Myocyte (in vitro differentiated cells): ENCODE measurements around the gene RTL1. TPM values are rescaled to one million over a fixed set of nuclear protein-coding genes. Genes with fewer than 3 reads are reported as not detected.

Experiments used
- DNase-seq: peaks from one replicate; pipeline ENCODE4 v3.0.0-alpha.2; 2012; ENCODE audit warnings: low read depth
- total RNA-seq: library from RNA; depleted of rRNA; stranded (reverse); fragments of >200 nt; gene quantifications from 2 replicates; pipeline ENCODE4 v1.2.3, GENCODE V29; 2014

RTL1 gene
- total RNA-seq, 1 donor from 2014 or later = not detected

DNA sequence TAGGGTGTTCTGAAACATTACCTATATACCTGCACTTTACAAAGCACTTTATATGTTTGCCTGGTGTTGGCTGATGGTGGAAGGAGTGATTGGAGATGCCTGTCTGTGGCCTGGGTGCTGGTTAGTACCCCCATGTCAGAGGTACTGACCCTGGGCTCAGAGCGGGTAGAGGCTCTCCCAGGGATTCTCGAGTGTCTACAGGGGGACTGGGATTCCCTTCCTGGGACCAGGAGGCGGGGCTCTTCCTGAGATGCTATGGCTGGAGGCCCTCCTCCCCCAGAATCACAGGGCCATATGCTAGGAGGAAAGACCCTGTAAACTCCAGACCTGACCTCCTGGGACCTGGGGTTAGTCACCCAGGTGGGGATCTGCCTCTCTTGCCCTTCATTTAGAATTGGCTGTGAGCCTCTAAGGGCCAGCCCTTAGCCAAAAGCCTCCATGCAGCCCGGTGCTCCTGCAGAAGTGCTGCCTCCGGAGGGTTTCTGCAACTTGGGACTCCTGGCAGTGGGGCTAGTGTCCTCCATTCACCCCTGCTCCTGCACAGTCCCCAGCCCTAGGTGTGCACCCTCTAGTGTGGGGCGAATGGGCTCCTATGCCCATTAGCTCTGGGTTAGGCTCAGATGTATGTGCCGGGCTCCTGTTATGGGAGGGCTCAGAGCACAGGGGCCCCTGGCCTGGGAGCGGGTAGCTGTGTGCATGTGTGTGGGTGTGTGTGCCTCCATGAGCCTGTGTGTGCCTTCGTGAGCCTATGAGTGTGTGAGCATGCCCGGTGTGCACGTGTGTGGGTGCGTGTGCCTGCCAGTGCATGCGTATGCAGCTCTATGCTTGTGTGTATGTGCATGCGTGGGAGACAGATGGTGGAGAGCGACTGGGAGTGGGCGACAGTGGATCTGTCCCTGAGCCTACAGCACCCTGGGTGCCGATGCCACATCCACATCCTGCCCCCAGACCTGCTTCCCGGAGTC, 36.6 kb downstream of the RTL1 start:
- no peak for DNase-seq

DNA sequence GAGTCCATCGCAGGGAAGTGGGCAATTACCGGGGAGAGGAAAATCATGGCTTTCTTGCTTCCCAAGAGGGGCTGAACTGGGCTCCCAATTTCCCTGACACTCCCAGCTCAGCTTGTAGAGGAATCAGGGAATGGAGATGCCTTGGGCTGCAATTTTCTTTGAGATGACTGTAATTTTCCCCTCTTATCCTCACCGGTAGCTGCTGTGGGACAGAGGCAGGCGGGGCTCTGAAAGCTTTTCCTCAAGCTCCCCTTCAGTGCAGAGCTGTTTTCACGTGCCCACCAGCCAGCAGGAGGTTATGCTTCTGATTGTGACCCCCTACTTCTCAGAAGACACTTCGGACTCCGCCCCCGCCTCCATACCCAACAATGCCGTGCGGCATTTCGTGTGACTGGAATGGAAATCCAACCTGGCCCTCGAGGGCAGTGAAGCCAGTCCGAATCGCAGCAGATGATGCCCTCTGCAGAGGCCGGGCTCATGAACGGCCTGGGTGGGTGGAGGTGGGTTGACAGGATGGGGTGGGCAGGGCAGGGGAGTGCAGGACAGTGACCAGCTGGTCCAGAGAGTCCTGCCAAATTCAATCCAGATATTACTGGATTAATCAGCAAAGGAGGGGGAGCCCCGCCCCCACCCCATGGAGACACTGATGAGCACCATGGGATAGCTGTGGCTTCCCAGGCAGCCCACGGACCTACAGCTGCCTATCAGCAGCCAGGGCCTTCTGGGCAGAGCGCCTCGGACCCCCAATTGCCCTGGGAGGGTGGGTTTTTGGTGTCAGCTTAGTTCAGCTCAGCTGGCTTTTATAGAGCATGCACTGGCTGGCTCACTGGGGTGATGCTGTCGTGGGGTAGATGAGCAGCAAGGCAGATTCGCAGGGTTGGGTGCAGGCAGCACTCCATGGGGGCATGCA, 37.6 kb downstream of the RTL1 start:
- DNase-seq = no peak

DNA sequence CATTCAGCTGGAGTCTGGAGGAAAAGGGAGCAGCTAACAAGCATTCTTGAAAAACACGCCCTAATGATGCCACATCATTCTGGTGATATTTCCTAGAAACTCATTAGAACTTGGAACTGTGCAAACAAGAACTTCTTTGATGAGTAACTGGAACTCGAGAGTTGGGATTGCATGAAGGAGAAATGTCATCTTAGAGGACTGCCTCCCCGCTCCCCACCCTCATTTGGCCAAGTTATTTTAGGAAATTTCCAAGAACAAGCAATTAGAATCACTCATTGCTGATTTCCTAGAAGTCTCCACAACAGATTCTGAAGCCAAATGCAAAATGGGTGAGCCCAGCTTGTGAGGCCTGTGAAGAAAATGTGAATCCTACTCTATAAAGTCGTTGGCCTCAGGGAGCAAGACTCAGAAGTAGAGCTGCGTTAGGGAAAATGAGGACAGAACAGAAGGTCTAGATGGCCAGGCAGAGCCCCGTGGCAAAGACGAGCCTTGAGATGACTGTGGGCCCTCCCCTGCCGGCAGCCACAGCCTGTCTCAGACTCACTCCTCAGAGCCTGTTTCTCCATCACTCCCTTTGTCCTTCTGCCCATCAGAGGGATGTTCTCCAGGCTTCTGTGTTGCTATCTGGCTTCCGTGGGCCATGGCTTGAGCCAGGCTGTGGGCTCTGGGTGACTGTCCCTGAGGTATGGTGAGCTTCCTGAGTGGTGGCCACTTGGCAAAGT, 38.4 kb downstream of the RTL1 start:
- DNase-seq = no peak

DNA sequence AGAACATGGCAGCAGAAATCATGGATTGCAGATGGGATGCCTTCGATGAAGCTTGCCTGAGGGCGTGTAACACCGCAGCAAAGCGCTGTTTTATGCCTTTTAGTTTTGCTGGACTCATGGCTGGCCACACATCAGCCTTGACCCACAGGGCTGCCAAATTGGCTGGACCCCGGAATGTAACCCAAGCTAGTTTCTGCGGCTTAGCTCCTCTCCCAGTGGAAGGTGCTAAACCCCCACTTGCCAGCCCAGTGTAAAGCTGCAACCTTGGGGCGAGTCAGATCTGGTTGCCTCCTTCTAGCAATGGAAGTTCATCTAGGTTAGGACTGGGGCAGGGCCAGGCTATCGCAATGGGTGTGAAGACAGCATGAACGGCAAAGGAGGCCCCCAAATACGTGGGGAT, 39.3 kb downstream of the RTL1 start:
- DNase-seq = no peak

DNA sequence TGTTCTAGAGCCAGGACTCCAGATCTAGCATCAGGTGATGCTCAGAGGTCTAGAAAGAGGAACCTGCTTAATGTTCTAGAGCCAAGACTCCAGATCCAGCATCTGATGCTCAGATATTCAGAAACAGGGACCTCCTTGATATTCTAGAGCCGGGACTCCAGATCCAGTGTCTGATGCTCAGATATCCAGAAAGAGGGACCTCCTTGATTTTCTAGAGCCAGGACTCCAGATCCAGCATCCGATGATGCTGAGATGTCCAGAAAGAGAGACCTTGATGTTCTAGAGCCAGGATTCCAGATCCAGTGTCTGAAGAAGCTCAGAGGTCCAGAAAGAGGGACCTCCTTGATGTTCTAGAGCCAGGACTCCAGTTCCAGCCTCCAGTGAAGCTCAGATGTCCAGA, 40.7 kb downstream of the RTL1 start:
- DNase-seq = no peak

DNA sequence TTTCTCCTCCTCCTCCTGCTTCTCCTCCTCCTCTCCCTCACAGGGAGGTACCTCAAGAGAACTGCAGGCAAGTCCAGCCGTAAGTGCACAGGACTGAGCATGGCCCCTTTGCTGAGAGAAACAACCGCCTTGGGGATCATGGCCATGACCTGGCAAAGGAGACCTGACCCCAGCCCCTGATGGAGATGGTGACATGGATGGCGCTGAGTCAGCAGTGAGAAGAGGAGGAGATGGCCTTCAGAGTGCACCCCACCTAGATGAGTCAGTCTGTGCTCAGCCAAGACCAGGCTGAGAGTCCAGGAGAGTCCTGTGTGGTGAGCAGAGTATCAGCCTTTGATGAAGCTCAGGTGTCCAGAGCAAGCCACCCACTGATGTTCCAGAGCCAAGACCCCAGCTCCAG, 41.2 kb downstream of the RTL1 start:
- DNase-seq = no peak

DNA sequence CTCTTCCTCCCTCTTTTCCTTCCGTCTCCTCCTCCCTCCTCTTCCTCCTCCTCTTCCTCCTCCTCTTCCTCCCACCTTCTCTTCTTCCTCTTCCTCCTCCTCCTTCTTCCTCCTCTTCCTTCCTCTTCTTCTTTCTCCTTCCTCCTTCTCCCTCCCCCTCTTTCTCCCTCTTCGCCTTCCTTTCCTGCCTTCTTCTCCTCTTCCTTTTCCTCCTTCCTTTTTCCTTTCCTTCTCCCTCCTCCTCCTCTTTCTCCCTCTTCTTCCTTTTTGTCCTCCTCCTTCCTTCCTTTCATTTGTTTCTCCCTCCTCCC, 41.6 kb downstream of the RTL1 start:
- DNase-seq = no peak

DNA sequence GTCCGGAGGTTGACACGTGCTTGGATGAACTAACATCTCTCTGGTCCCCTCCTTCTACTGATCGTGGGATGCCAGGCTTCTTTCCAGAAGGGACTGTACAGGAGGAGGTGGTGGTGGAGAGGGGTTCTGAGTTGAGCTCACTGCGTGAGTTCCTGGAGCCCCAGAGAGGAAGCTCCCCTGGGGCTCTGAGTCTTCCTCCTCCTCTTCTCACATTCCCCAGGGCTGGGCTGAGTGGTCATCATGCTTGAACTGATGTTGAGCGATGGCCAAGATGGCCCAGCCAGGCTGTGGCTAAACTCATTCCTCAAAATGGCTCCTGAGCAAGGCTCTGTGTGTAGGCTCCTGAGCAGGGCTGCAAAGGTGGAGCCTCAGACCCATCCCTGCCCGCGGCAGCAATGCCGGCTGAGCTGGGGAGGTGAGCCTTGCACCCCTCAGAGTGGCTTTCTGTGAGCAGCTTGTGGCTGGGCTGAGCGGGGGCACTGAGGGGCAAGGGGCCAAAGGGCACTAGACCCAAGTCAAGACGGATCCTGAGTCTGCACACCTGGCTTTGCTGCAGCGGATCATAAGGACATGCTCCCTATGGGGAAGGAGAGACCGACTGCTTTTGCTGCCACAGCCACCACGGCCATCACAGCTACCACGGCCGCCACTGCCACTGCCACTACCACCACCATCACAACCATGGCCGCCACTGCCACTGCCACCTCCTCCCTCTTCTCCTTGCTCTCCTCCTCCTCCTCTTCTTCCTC, 42.2 kb downstream of the RTL1 start:
- no peak for DNase-seq

DNA sequence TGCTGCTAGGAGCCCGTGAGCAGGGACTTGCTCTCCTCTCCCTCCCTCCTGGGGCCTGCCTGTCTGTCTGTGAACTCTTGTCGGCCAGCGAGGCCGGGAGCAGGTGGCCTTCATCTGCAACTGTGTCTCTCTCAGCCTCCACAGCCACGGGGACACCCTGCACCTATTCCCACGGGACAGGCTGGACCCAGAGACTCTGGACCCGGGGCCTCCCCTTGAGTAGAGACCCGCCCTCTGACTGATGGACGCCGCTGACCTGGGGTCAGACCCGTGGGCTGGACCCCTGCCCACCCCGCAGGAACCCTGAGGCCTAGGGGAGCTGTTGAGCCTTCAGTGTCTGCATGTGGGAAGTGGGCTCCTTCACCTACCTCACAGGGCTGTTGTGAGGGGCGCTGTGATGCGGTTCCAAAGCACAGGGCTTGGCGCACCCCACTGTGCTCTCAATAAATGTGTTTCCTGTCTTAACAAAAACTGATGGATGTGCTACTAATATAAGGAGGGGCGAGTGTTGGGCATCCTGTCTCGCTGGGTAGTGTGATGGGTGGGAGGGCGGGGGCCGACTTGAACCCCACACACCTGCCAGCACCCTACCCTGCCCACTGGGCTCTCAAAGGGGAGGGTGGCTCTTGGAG, 42.9 kb downstream of the RTL1 start:
- DNase-seq = no peak

DNA sequence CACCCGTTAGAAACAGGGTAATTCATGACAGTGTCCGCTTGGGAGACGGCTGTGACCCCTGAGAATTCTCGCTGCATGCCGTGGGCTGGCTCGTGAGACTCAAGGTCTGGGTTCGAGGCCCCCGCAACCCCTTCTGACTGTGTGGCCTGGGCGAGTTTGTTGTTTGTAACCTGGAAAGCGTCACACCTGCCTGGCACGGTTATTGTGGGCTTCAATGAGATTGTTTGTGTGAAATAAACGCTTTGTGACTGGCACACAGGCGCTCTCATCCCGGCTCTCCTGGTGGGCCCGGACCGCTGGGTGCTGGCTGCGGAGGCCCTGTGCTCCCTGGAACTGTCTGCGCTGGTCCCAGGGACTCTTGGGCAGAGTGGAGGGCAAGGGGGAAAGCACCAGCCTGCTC, 43.7 kb downstream of the RTL1 start:
- no peak for DNase-seq

DNA sequence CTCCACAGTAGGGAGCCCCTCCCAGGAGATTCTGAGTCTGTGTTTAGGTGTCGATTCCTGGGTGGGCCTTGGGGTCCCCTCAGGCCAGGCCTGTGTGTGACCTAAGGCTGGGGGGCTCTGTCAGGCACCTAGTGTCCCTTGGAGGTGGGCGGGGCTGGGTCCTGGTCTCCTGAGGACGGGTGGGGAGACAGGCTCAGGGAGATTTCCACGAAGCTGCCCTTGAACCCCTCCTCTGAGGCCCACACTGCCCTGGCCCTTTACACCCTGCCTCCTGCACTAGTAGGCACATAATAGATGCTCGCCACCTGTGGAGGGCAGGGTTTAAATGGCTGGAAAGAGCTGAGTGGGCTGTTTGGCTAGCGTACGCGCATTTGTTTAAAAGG, 44.7 kb downstream of the RTL1 start:
- no peak for DNase-seq

DNA sequence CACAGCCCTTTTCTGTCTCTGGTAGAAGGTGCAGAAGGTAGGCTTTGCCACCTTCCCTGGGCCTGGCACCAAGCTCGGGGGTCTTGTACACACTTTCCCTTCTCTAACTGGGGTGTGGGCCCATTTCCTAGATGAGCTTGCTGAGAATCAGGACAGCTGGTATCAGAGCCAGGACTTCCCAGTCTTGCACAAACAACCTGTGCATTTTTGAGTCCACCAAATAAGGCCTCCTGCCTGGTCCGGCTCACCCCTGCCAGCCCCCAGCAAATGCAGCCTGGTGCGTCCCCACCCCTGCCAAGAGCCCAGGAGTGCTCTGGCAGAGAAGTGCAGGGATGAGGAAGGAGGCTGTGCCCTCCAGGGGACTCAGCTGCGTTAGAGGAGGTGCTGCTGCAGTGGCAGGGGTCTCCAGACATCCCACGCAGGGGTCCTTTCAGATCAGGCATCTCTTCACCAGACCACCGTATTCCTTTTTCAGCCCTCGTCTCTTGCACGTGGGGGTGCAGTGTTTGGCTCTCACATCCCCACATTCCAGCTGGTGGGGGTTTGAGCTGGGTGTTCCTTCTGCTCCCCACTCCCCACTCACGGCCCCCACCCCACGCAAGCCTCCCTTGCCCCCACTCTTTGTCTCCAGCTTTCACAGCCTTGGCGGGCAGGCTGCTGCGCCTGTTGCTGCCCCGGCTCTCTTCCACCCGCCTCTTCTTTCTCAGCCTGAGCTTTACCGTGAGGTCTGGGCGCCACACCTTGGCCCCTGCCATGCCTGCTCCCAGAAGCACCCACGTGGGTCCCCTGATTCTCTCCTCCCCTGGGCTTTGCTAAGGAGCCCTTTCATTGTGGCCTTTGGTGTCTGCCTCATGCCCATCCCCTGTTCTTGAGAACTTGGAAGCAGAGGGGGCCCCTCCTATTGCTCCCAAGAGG, 45.3 kb downstream of the RTL1 start:
- DNase-seq = no peak

DNA sequence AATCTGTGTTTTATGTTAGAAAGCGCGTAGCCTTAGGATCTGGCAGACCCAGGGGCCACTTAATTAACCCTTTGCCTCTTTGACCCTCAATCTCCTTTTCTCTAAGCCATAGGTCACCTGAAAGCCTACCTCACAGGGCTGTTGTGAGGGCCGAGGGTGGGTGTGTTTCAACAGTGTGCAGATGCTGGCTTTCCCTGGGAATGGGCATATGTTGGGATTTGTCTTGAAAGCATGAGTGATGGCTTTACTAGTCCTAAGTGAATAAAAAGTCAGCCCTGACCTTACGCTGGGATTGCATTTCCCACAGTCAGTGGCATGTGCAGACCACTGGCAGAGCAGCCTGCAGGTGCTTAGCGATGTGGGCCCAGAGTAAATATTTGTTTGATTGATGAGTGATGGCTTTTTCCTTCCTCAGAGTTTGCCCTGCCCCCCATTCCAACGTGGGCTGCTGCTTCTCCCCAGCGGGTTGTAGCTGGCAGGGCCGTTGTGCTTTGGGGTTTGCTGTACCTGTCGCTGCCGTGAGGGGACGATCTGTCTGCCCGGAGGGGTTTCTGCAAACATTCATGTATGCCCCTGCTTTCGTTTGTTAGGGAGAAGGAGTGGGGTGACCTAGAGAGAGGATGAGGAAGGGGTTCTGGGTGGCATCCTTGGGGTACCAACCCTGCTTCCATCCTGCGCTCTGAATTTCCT, 46.1 kb downstream of the RTL1 start:
- DNase-seq = no peak

DNA sequence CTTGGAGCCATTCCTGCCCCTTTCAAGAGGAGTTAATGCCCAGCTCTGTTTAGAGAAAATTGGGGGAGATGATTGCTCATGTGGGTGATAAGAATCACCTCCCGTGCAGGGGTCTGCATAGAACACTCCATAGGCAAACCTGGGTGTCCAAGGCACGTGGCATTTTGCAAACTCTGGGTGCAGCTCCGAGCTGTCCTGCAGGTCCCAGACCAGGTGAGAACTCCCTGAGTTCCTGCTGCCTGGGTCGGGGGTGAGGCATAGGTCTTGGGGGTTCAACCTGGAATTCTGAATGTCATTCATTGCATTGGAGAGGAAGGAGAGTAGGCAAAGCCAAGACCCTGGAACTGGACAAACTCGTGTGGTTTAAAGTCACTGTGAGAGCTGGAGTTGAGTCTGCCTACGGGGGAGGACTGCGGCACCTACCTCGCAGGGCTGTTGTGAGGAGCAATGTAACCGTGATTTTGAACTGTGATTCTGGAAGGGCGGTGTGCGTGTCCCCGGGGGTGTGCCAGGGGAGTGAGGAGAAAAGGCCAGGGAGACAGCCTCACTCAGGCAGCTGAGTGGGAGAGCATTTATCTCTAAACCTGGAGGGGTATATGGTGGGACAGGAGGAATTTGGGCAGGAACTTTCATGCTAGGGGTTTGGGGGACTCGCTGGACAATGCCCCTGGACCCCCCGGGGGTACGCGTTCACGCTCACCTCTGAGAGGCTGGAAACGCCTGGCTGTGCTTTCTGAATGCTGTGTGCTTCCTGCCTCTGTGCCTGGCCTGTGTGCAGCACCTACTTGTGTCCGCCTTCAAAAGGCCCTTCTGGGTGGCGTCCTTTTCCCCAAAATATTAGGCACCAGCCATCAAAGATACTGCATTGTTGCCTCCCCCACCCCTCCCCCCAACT, 47.2 kb downstream of the RTL1 start:
- DNase-seq = no peak

DNA sequence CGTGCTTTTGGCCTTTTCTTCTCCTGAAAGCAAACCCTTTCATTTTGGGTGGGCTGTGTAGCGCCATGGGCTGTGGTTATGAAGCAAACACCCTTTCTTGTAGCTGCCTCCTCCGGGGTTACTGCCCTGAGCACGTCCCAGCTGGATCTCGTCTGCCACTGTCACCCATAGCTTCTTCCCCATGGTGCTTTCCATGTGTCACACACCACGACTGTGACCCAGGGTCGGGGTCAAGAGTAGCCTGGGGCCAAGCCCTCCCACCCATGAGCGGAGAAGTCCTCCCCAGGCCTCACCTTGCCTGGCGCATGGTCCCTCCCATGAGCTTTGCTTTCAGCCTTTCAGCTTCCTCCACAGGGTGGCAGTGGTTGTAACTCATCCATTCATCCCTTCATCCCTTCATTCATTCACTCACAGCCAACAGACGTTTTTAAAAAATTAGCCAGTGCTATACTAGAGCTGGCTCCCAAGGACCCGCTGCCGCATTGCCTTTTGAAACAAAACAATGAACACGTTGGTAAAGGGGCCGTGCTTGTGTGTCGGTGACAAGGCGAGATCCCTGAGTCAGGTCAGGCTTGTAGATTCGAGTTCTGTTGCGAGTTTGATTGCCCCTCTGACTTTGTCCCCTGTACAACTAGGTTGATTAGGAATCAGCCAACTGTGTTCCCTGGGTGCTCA, 48.1 kb downstream of the RTL1 start:
- no peak for DNase-seq

DNA sequence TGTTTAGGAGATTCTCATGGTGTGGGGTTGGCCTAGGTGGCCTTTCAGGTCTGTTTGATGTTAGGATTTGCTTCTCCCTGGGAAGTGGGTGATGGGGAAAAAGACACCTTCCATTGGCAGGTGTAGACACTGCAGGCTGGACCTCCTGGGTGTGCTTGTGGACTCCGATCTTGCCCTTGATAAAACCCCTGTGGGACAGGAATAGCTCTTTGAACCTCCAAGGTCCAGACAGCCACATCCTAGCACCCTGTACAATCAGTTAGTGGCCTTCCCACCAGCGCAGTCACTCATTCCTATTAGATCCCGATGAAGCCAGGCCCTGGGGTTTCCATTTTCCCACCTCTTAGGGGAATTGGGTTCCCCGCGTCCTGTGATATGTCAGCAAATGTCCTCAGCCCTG, 49.1 kb downstream of the RTL1 start:
- no peak for DNase-seq

DNA sequence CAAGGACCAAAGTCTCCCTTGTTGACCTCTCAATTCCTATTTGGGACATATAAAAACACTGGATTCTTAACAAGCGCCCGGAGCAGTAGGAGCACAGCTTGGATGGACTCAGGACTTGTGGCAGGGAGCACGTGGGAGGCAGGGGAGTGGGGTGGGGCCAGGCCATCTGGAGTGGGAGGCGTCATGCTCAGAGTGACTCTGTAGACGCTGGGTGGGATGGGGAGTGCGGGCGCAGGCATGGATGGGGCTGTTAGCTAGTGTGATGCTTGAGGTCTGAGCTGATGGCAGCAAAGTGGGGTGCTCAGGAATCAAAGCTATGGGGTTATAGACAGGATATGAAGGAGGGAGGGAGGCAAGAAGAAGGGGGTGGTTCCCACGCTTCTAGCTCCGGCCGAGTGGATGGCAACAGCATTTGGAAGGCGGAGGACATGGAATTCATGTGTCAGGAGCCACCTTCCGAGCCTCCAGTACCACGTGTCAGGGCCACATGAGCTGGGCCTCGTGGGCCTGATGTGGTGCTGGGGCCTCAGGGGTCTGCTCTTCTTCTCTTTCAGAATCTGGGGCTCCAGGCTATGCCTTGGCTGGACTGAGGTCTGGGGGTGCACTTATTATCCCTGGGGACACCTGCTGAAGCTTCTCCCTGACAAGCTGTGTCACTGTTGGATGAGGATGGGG, 51.4 kb downstream of the RTL1 start:
- no peak for DNase-seq
